Measurements from ENCODE around the gene KIF26A.

DNA sequence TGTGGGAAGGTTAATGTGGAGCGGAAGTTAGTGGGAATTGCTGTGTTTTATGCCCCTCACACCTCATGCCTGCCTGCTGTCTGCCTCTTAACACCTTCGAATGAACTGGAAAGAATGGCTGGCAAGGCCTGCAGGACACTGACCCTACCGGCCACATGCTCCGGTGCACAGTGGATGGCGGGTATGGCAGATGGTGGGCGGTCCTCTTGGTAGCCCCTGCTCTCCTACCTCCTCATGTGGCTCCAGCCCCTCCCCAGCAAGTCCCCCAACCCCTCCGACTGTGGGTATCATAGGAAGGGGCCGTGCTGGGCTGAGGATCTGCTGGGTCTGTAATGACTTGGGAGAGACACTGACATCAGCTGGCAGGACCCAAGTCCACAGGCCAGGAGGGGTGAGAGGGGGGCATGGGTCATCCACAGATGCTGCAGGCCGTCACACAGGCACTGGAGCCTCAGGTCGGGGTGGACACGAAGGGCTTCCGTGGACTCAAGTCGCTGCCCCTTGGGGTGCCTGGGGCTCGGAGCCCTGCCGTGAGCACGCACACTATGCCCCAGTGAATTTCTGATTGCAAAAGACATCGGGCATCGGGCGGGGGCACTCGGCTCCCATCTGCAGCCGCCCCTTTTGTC is 77.4 kb downstream of the KIF26A start:
- no peak for TF ChIP-seq POLR2AphosphoS5 (IDR thresholded peaks at IDR 0.05)
- TF ChIP-seq, protein P1, sequence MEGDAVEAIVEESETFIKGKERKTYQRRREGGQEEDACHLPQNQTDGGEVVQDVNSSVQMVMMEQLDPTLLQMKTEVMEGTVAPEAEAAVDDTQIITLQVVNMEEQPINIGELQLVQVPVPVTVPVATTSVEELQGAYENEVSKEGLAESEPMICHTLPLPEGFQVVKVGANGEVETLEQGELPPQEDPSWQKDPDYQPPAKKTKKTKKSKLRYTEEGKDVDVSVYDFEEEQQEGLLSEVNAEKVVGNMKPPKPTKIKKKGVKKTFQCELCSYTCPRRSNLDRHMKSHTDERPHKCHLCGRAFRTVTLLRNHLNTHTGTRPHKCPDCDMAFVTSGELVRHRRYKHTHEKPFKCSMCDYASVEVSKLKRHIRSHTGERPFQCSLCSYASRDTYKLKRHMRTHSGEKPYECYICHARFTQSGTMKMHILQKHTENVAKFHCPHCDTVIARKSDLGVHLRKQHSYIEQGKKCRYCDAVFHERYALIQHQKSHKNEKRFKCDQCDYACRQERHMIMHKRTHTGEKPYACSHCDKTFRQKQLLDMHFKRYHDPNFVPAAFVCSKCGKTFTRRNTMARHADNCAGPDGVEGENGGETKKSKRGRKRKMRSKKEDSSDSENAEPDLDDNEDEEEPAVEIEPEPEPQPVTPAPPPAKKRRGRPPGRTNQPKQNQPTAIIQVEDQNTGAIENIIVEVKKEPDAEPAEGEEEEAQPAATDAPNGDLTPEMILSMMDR (IDR thresholded peaks at IDR 0.05): no peak
- TF ChIP-seq POLR2A (IDR thresholded peaks at IDR 0.05; ENCODE audit: low read depth): no peak

Measured in esophagus muscularis mucosa (tissue), 3 donors.